Activated T-cell treated with anti-CD3 and anti-CD28 coated beads for 48 hours (primary cell): ENCODE results near the gene PCBD1.

Experiments used
- DNase-seq: peaks from one replicate; pipeline ENCODE4 v3.0.0-alpha.2; 2020; ENCODE audit warnings: low read depth

PCBD1 gene

GRCh38 chr10:70902661-70903261 lies 14.4 kb upstream of the PCBD1 start:
- DNase-seq: no peak

GRCh38 chr10:70901276-70901878 lies 13.0 kb upstream of the PCBD1 start:
- no peak for DNase-seq

GRCh38 chr10:70899096-70899495 lies 10.7 kb upstream of the PCBD1 start:
- no peak for DNase-seq

GRCh38 chr10:70898687-70899086 lies 10.3 kb upstream of the PCBD1 start:
- DNase-seq: no peak

GRCh38 chr10:70896551-70896950 lies 8.2 kb upstream of the PCBD1 start:
- DNase-seq: no peak

GRCh38 chr10:70894416-70894815 lies 6.1 kb upstream of the PCBD1 start:
- no peak for DNase-seq

GRCh38 chr10:70893227-70894006 lies 5.1 kb upstream of the PCBD1 start:
- DNase-seq: no peak

- no peak for DNase-seq
Observed at GRCh38 chr10:70892631-70893030, 4.3 kb upstream of the PCBD1 start.

GRCh38 chr10:70891627-70892026 lies 3.3 kb upstream of the PCBD1 start:
- DNase-seq: no peak

- no peak for DNase-seq
Observed at GRCh38 chr10:70890917-70891431, 2.6 kb upstream of the PCBD1 start.

- no peak for DNase-seq
Observed at GRCh38 chr10:70889291-70889690, 926 bp upstream of the PCBD1 start.

GRCh38 chr10:70886921-70887665 lies 1.3 kb downstream of the PCBD1 start:
- no peak for DNase-seq

GRCh38 chr10:70885931-70886903 lies 2.1 kb downstream of the PCBD1 start:
- DNase-seq: no peak

- no peak for DNase-seq
Observed at GRCh38 chr10:70885481-70885880, 2.9 kb downstream of the PCBD1 start.

- no peak for DNase-seq
Observed at GRCh38 chr10:70884741-70885140, 3.6 kb downstream of the PCBD1 start.

GRCh38 chr10:70880077-70880534 lies 8.3 kb downstream of the PCBD1 start:
- peak; percentile 56 for DNase-seq

- no peak for DNase-seq
Observed at GRCh38 chr10:70879207-70879606, 9.2 kb downstream of the PCBD1 start.

GRCh38 chr10:70874061-70874460 lies 14.3 kb downstream of the PCBD1 start:
- no peak for DNase-seq

GRCh38 chr10:70872291-70872690 lies 16.1 kb downstream of the PCBD1 start:
- DNase-seq: no peak

- DNase-seq: no peak
Observed at GRCh38 chr10:70866424-70866823, 21.9 kb downstream of the PCBD1 start.

- DNase-seq: no peak
Observed at GRCh38 chr10:70864935-70865334, 23.4 kb downstream of the PCBD1 start.
